Stimulated activated naive CD4-positive, alpha-beta T cell treated with Interleukin-2 at 50 U/mL for 16 hours (primary cell): Measurements from ENCODE around the gene TCF4.

ENCODE experiments used
- DNase-seq: peaks from one replicate; lab custom pipeline; 2025; lab: John Stamatoyannopoulos, UW

The TCF4 gene

DNA sequence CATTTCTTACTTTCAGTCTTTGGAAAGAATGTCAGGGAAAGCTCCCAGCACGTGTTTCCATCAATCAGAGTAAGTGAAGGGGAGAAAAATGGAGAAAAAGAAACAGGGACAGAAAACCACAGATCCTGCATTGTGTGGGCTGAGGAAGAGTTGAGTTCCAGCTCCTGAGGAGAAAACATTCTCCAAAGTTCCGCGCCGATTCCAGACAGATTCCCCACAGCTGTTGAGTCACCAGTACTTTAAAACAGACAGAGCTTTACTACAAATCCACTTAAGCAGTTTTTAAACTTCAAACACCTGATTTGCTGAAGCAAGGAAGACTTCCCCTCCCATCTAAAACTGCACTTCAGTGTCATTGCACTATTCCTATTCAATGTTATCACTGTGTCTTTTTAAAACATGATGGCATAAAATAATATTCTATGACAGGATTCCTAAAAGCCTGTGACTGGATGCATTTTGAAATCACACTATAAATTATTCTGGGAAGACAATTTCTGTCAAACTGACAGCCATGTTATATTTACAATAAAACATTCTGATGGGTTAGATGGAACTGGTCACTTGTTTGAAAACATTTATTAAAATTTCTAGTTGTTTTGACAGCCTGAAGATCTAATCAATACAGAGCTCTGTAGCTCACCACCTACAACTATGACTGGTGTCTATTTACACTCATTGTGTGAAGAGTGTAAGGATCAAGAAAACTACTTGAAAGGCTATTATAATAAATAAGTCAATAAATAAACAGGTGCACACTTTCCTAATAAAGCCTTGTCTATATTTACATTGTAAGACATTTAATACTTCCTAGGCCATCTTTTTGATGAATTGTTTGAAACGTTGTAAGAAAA lies 40.9 kb downstream of the TCF4 start:
- DNase-seq = no peak

- DNase-seq = no peak
Observed at GRCh38 chr18:55544014-55544413, 44.0 kb downstream of the TCF4 start.

DNA sequence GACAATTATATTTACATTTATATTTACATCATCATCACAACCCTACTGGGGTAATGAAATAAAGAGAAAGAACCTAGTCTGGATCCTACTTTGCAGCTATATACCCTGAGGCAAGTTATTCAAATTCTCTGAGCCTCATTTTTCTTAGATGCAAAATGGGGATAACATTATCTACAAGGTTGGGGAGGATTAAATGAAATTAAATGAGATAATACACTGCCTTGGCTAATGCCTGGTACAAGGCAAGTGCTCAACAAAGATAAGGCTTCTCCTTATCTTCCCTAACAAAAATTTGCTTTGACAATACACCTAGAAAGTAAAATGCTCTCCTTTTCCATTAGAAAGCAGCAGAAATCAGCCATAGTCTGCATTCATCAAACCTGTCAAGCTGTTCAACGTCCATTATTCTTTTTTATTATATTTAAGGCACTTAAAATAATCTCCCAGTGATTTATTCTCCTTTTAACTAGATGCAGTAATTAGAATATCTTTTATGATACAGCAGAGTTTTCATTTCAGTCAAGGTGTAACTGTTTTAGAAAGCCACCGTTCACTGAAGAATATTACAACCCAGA lies 44.8 kb downstream of the TCF4 start:
- DNase-seq = no peak

- DNase-seq = no peak
Observed at GRCh38 chr18:55541571-55541970, 46.4 kb downstream of the TCF4 start.

GRCh38 chr18:55539240-55539639 lies 48.8 kb downstream of the TCF4 start:
- no peak for DNase-seq

DNA sequence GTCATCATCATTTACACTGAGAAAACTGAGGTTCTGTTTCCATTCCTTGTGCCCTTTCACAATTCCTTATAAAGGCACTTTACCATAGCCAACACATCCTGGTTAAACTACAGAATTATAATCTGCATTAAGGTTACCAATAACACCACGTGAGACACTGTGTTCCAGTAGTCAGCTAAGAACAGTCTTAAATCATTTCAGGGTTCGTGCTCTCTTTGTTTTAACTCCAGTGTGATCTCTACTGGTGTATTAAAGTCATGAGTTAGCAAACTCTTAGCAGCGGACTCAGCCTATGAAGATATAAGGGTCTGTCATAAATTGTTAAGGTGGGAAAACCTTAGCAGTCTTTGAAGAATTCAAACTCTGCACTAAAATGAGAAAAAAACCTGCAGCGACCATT lies 53.0 kb downstream of the TCF4 start:
- no peak for DNase-seq

- DNase-seq = no peak
Observed at GRCh38 chr18:55534547-55534946, 53.4 kb downstream of the TCF4 start.

- DNase-seq = no peak
Observed at GRCh38 chr18:55530166-55530565, 57.8 kb downstream of the TCF4 start.

DNA sequence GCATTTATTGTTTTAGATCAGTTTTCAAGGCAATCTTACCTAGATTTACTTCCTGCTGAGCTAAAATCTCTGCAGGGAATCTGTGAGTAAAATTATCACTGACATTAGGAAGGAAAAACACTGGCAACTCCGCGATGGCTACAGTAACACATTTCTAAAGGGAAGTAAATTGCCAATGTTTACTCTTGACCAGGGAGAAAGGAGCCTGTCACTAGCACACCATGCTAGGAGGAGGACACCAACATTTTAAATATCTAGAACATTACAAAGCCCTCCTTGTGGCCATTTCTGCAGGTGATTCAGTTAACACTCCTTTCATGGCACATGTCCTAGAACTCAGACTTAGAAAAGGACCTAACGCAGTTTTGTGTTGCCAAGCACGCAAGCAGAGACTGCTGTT lies 58.4 kb downstream of the TCF4 start:
- no peak for DNase-seq

GRCh38 chr18:55525845-55526244 lies 62.1 kb downstream of the TCF4 start:
- DNase-seq = no peak

- no peak for DNase-seq
Observed at GRCh38 chr18:55524353-55525073, 63.5 kb downstream of the TCF4 start.

GRCh38 chr18:55523001-55523400 lies 65.0 kb downstream of the TCF4 start:
- DNase-seq = no peak

GRCh38 chr18:55522011-55522410 lies 66.0 kb downstream of the TCF4 start:
- DNase-seq = no peak

GRCh38 chr18:55517055-55517454 lies 70.9 kb downstream of the TCF4 start:
- DNase-seq = no peak

DNA sequence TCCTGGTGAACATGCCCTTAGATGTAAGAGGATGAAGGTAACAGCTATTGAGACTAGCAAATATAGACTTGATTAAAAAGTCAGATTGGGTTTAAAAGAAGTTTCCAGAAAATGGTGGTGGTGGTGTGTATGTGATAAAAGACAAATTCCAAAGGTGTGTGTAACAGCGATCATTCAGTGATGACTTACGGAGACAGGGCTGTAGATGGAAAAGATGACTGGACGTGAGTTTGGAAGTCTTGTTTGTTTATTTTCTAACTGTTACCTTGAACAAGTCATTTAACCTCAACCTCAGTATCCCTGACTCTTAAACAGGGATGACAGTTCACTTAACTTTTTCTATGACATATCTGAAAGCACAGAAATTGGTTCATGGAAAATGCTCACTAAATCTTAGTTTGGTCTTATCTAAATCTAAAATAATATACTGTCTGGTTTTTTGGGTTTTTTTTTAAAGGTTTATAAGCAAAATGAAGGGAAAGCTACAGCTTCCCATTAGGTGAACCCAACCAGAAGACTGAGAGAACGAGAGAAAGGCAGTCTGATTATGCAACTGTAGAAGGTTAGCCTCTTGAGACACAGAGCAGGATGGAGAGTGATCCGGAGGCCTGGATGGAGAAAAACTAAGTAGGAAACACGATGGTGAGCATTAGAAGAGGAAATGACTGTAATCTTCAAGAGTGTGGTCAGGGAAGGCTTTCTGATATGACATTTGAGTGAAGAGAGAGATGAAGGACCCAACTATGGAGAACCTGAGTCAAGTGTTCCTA lies 71.9 kb downstream of the TCF4 start:
- DNase-seq = no peak

DNA sequence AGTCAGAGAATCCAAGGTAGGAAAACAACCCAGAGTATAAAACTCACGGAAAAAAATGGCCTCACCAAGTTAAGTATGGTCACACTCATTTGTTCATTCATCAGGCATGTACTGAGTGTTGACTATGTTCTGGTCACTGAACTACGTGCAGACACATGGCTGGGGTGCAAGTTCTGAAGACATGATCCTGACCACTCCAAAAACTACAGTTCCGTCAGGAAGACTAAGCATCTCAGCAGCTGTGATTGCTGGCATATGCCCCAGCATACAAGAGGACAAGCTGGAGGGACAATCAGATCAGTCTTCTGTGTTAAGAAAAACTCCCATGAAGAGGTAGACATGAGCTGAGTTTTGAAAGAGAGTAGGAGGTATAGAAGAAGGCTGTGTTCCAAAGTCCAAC lies 72.8 kb downstream of the TCF4 start:
- DNase-seq = no peak

DNA sequence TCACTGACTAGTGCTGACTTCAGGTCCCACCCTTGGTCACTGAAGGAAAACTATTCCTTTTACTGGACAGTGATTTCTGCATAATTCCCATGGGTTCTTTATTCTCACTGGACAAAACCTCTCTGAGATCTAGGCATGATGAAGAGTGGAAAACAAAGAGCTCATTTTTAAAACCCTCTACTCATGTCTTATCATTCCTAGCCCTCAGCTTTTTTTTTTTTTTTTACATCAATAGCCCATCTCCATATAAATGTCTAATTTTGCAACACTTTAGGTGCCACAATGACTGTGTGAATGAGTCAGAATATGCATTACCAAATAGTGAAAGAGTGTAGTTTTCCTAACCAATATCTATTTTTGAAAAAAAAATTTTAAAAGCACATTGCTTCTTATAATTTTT lies 74.8 kb downstream of the TCF4 start:
- no peak for DNase-seq

DNA sequence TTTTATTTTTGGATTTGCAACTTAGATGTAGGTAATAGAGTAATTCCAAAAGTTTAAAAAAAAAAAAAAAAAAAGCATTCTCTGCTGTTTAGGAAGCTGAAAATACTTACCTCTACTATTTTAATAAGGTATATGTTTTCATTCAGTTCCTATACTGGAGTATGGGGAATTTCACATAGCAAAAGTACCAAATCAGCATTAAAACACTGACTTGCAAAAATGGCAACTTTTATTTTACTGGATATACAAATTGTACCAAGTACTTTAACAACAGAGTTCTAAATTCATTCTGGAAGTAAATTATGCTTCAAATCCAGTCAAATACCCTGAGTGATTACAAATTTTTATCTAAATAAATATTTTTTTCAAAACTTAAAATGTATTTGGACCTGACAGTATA lies 76.7 kb downstream of the TCF4 start:
- no peak for DNase-seq

DNA sequence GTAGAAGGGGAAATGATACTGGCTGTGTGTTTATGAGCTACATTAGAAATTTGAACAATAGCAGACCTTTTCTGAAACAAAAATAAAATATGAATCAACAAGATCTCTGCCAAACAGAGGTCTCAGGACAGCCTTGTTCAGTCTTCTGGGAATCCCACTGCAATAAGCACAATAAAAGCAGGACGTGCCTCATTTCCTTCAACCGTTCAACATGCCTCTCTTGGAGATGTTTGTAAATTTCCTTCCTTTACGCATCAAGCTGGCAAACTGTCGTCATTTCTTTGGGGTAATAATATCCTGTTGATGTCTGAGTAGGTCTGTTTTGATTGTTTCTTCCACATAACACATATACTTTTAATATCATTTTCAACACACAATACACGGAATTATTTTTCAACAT lies 77.2 kb downstream of the TCF4 start:
- no peak for DNase-seq

DNA sequence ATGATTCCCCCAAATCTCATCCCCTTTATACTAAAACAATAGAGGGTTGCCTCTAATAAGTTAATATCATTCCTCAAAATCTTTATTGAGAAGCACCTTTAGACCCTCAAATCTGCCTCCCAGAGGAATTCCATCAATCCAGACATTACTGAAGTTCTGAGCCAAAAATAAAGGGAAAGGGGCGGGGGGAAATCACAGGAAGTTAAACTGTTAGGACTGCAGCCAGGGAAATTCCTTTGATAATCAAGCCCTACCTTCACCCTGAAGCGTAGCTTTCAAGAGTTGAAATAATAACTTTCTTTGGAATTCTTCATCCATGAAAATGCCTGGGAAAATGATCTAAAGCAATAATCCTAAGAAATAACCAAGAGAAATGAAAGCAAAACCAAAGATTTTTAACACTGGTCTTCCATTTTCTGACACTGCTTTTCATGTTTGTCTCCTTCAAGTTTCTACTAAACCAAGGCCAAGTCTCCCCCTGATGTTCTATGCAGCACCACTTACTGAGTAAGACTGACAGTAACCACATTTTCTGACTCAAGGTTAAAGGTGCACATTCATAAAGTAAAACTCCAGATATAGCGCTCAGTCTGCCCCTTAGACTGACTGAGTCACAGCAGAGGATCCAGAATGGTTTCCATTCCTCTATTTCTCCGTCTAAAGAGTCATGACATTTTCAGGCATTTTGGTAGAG lies 78.2 kb downstream of the TCF4 start:
- DNase-seq = no peak

GRCh38 chr18:55508651-55509050 lies 79.3 kb downstream of the TCF4 start:
- no peak for DNase-seq

- DNase-seq = no peak
Observed at GRCh38 chr18:55506074-55506473, 81.9 kb downstream of the TCF4 start.
